Endothelial cell of umbilical vein (primary cell): Measurements from ENCODE around the gene MYCBP2. TPM values are rescaled to one million over a fixed set of nuclear protein-coding genes. Genes with fewer than 3 reads are reported as not detected.

ENCODE experiments used
- BruUV-seq: library from RNA; stranded (reverse); fragments of 400-500 nt; replicated peaks from 2 replicates; lab custom pipeline; 2021; lab: Mats Ljungman, UMichigan
- CTCF ChIA-PET: fragments of 300-600, 350-600 bp; sonication (Branson Sonifier 250); formaldehyde crosslinking; loops from one replicate; lab custom pipeline; 2021; ENCODE audit warnings: antibody characterized with exemption, inconsistent platforms; lab: Charles Lee
- POLR2A ChIA-PET: fragments of 300-600, 350-600 bp; sonication (Branson Sonifier 250); formaldehyde crosslinking; loops from one replicate; lab custom pipeline; 2021; ENCODE audit warnings: antibody characterized with exemption, inconsistent platforms; lab: Charles Lee
- DNase-seq: peaks from one replicate; pipeline ENCODE4 v3.0.0-alpha.2; 2011; ENCODE audit warnings: low read depth, low spot score
- FAIRE-seq: peaks from 2 replicates; lab custom pipeline; 2011; peaks lifted over from hg19 to GRCh38; lab: Jason Lieb, UNC
- H2AFZ ChIP-seq: 2 replicates; pipeline ENCODE4 v1.6.0; 2012; ENCODE audit warnings: low read depth, low read length, control low read depth, inconsistent platforms
- H3K27ac ChIP-seq: 2 replicates; pipeline ENCODE4 v1.5.1; 2011; ENCODE audit warnings: low read depth, mild to moderate bottlenecking, control low read depth, low read length, moderate library complexity; ENCODE audit not compliant: insufficient read depth
- H3K27me3 ChIP-seq, 2 experiments: 2 replicates each; pipeline versions ENCODE4 v1.6.0 to v1.6.1; 2011; ENCODE audit warnings: low read length in 2 of 2, mixed read lengths in 1 of 2; ENCODE audit not compliant: control insufficient read depth in 2 of 2, insufficient read depth in 2 of 2
- H3K36me3 ChIP-seq, 2 experiments: 2 replicates in 1 of 2; 3 replicates in 1 of 2; pipeline ENCODE4 v1.5.1; 2011; ENCODE audit warnings: low read length in 2 of 2, mild to moderate bottlenecking in 1 of 2, moderate library complexity in 1 of 2; ENCODE audit not compliant: control insufficient read depth in 2 of 2, insufficient read depth in 2 of 2; ENCODE audit errors: extremely low read depth in 1 of 2
- H3K4me1 ChIP-seq: 3 replicates; pipeline ENCODE4 v1.5.1; 2011; ENCODE audit warnings: mild to moderate bottlenecking, low read length; ENCODE audit not compliant: control insufficient read depth, insufficient read depth; ENCODE audit errors: extremely low read depth
- H3K4me2 ChIP-seq: 2 replicates; pipeline ENCODE4 v1.6.1; 2011; ENCODE audit warnings: low read length, control low read depth, mixed read lengths; ENCODE audit not compliant: insufficient read depth
- H3K4me3 ChIP-seq, 3 experiments: fragments of 200-600 bp in 1 of 3; sonication (generic), shearing (Covaris generic) in 1 of 3; replicated peaks in 1 of 3; 2 replicates each; pipeline ENCODE4 v1.5.1; 2011 to 2016; ENCODE audit warnings: control low read depth in 3 of 3, low read length in 3 of 3, mild to moderate bottlenecking in 2 of 3, inconsistent platforms in 1 of 3, low read depth in 1 of 3, moderate library complexity in 1 of 3; ENCODE audit not compliant: insufficient read depth in 1 of 3
- H3K79me2 ChIP-seq: 2 replicates; pipeline ENCODE4 v1.6.0; 2012; ENCODE audit warnings: low read length, inconsistent platforms; ENCODE audit not compliant: control insufficient read depth, insufficient read depth
- H3K9ac ChIP-seq: replicated peaks from 2 replicates; pipeline ENCODE3; 2011; ENCODE audit warnings: low read length, control low read depth; ENCODE audit not compliant: insufficient read depth; ENCODE audit errors: extremely low read depth
- H3K9me1 ChIP-seq: replicated peaks from 3 replicates; pipeline ENCODE4 v1.6.0; 2011; ENCODE audit warnings: mild to moderate bottlenecking, low read length; ENCODE audit not compliant: control insufficient read depth, insufficient read depth; ENCODE audit errors: extremely low read depth
- H3K9me3 ChIP-seq: replicated peaks from 2 replicates; pipeline ENCODE4 v1.5.1; 2012; ENCODE audit warnings: low read length, inconsistent platforms; ENCODE audit not compliant: control insufficient read depth, insufficient read depth
- H4K20me1 ChIP-seq: replicated peaks from 2 replicates; pipeline ENCODE3; 2011; ENCODE audit warnings: mild to moderate bottlenecking, low read length; ENCODE audit not compliant: control insufficient read depth, insufficient read depth; ENCODE audit errors: extremely low read depth
- CTCF ChIP-seq, 2 donors: IDR thresholded peaks; 1 replicate in 1 of 2; 2 replicates in 1 of 2; pipeline ENCODE4 v1.5.1; 2011; ENCODE audit warnings: low read length in 2 of 2, mild to moderate bottlenecking in 2 of 2, moderate library complexity in 2 of 2, control low read depth in 1 of 2, inconsistent platforms in 1 of 2, low read depth in 1 of 2; ENCODE audit not compliant: insufficient read depth in 1 of 2; ENCODE audit errors: extremely low read depth in 1 of 2
- EZH2 ChIP-seq: IDR thresholded peaks from 2 replicates; pipeline ENCODE4 v1.6.1; 2012; ENCODE audit warnings: borderline replicate concordance, low read depth, mild to moderate bottlenecking, moderate library complexity, low read length, inconsistent platforms; ENCODE audit not compliant: severe bottlenecking
- FOS ChIP-seq: IDR thresholded peaks from 2 replicates; pipeline ENCODE4 v1.6.1; 2011; ENCODE audit warnings: mild to moderate bottlenecking, low read length, moderate library complexity, borderline replicate concordance; ENCODE audit not compliant: insufficient read depth
- GATA2 ChIP-seq: IDR thresholded peaks from 2 replicates; pipeline ENCODE4 v1.7.0; 2011; ENCODE audit warnings: low read depth, mild to moderate bottlenecking, moderate library complexity, mixed read lengths, low read length; ENCODE audit not compliant: insufficient read length, insufficient read depth
- JUN ChIP-seq: IDR thresholded peaks from 2 replicates; pipeline ENCODE4 v1.6.1; 2011; ENCODE audit warnings: borderline replicate concordance, low read depth; ENCODE audit not compliant: insufficient read length, insufficient read depth
- MAX ChIP-seq: IDR thresholded peaks from 2 replicates; pipeline ENCODE4 v1.6.1; 2011; ENCODE audit not compliant: insufficient read depth, insufficient read length
- MYC ChIP-seq: IDR thresholded peaks from one replicate; pipeline ENCODE4 v1.6.1; 2011; ENCODE audit warnings: mild to moderate bottlenecking, low read depth, low read length
- POLR2A ChIP-seq: IDR thresholded peaks from 2 replicates; pipeline ENCODE4 v1.6.1; 2012; ENCODE audit warnings: low read depth, mild to moderate bottlenecking, control low read depth, low read length
- POLR2AphosphoS5 ChIP-seq: IDR thresholded peaks from 2 replicates; pipeline ENCODE4 v1.6.1; 2012; ENCODE audit warnings: low read depth, mild to moderate bottlenecking, control low read depth, low read length, moderate library complexity; ENCODE audit not compliant: insufficient read depth
- dilution Hi-C: fragments of 300-500 bp; cut with MboI; formaldehyde crosslinking; loops from one replicate; pipeline ENCODE4 v1.15.0; 2019; ENCODE audit warnings: low sequenced_read_pairs; ENCODE audit not compliant: extremely low pct_ligation_motif_present
- intact Hi-C: fragments of 100-400 bp; cut with micrococcal nuclease; formaldehyde crosslinking; loops from one replicate; pipeline ENCODE4 v1.10.0; 2022
- polyA plus RNA-seq, 4 experiments: library from polyadenylated mRNA; depleted of rRNA in 3 of 4; stranded (reverse) in 3 of 4; unstranded in 1 of 4; fragments of >200 nt; gene quantifications; 2 replicates each; pipeline versions ENCODE4 v1.2.1 to v1.2.3, GENCODE V29; 2011 to 2012; ENCODE audit warnings: missing spikeins in 1 of 4
- total RNA-seq: library from RNA; stranded (reverse); gene quantifications from 2 replicates; pipeline ENCODE4 v1.2.3, GENCODE V29; 2021

MYCBP2 gene
- total and polyA plus RNA-seq, 2 donors (not counting 3 experiments of a cell fraction or from before 2014, with no cell fraction given): 30.5 to 89.8 TPM

GRCh38 chr13:77222000-77222690 lies 104.7 kb downstream of the MYCBP2 start:
- POLR2A ChIA-PET: no interaction called here
- Histone ChIP-seq H2AFZ (no peak overlapping the region), H3K27me3 (no peaks in the 10 kb centered on the region), H3K4me2 (no peak overlapping the region), H3K4me3 (no peak overlapping the region), H4K20me1 (no peaks in the 10 kb centered on the region), H3K79me2 (no peaks in the 10 kb centered on the region), H3K36me3 (peaks cover 0 to 7% of the 10 kb centered on the region in 2 experiments), H3K4me1 (no peaks in the 10 kb centered on the region), H3K27ac (no peak overlapping the region), H3K9me1 (no peaks in the 10 kb centered on the region), H3K9ac (no peak overlapping the region), H3K9me3 (no peaks in the 10 kb centered on the region)
- DNase-seq: no peak
- no TSS peak for BruUV-seq
- CTCF ChIA-PET: no interaction called here
- FAIRE-seq: no peak
- dilution Hi-C loops: no loop called here
- intact Hi-C loops: no loop called here
- TF ChIP-seq POLR2A (no peak), FOS (no peak)

- Histone ChIP-seq H2AFZ (no peak overlapping the region), H3K27ac (no peak overlapping the region), H3K4me3 (no peak overlapping the region), H3K9ac (no peak overlapping the region), H3K36me3 (peaks cover 0 to 9% of the 10 kb centered on the region in 2 experiments), H3K27me3 (no peaks in the 10 kb centered on the region), H3K9me1 (no peaks in the 10 kb centered on the region), H3K4me1 (no peaks in the 10 kb centered on the region), H3K79me2 (no peaks in the 10 kb centered on the region), H3K4me2 (no peak overlapping the region), H4K20me1 (no peaks in the 10 kb centered on the region), H3K9me3 (no peaks in the 10 kb centered on the region)
- FAIRE-seq: no peak
- no peak for DNase-seq
- no TSS peak for BruUV-seq
- intact Hi-C loops: no loop called here
- CTCF ChIA-PET: interaction anchor here (1.0 to 1.1 kb wide), 2 partner anchors 258 to 322 kb away, joined by 3 read pairs; no protein-coding TSS in a partner anchor
- dilution Hi-C loops: no loop called here
- TF ChIP-seq MAX (no peak), JUN (no peak), FOS (no peak), GATA2 (no peak), POLR2A (no peak), EZH2 (no peak), POLR2AphosphoS5 (no peak), MYC (no peak), CTCF (IDR thresholded peaks at IDR 0.05; ENCODE audit: extremely low read depth in 1 of 2, insufficient read depth in 1 of 2, low read depth in 1 of 2, low read length in 2 of 2) (no peak)
- POLR2A ChIA-PET: no interaction called here
Observed at GRCh38 chr13:77219401-77219800, 107.5 kb downstream of the MYCBP2 start.
